Right lobe of liver (tissue), 4 donors: ENCODE measurements around the gene TNIP2.

Experiments
- CTCF ChIP-seq, 4 donors: fragments of 200-600 bp in 3 of 4; fragments of 450-650 bp in 1 of 4; IDR thresholded peaks; one replicate each; pipeline versions ENCODE4 v1.5.1 to v1.8.0; 2016 to 2022; ENCODE audit warnings: antibody characterized with exemption in 4 of 4, mild to moderate bottlenecking in 2 of 4
- POLR2A ChIP-seq: fragments of 450-650 bp; IDR thresholded peaks from one replicate; pipeline ENCODE4 v1.6.1; 2017; ENCODE audit warnings: antibody characterized with exemption, mild to moderate bottlenecking
- donor health status: DM: no; HTN: no; CAD: no.
- donor health status: DM: no; HTN: no; CAD: no.
- donor health status: DM: no; HTN: yes; CAD: no.

DNA sequence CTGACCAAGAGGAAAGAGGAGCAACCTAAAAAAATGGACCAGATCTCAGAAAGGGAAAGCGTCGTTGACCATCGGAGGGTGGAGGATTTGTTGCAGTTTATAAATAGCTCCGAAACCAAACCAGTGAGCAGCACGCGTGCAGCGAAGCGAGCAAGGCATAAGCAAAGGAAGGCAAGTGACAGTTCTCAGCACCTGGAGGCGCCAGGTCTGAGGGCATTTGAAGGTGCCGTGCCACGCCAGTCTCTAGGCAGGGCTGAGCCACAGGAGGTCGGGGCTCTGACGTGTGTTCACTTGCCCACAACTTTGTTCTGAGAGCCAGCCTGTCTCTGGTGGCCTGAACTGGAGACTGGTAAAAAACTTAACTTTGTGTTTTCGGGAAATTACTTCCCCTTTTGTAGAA lies 59.7 kb downstream of the TNIP2 start:
- TF ChIP-seq CTCF (IDR thresholded peaks at IDR 0.05) (no peak), POLR2A (no peak)
